CD14-positive monocyte (primary cell): ENCODE data around the gene CLBA1. TPM values are rescaled to one million over a fixed set of nuclear protein-coding genes. Genes with fewer than 3 reads are reported as not detected.

Experiments
- DNase-seq, 3 donors: peaks; one replicate each; pipeline ENCODE4 v3.0.0-alpha.2; 2011 to 2022
- H2AFZ ChIP-seq: 2 replicates; pipeline ENCODE4 v1.6.0; 2012; ENCODE audit warnings: mild to moderate bottlenecking, low read depth, low read length, inconsistent platforms; ENCODE audit not compliant: insufficient read depth, poor library complexity, severe bottlenecking
- H3K27ac ChIP-seq, 2 donors: 1 replicate in 1 of 2; 2 replicates in 1 of 2; pipeline ENCODE4 v1.5.1; 2012 to 2013; ENCODE audit warnings: low read length in 2 of 2, control low read depth in 1 of 2, inconsistent platforms in 1 of 2, low read depth in 1 of 2, mild to moderate bottlenecking in 1 of 2
- H3K27me3 ChIP-seq, 2 donors: one replicate each; pipeline versions ENCODE4 v1.6.0 to v1.6.1; 2011 to 2013; ENCODE audit warnings: low read length in 2 of 2; ENCODE audit not compliant: control insufficient read depth in 2 of 2, insufficient read depth in 2 of 2
- H3K36me3 ChIP-seq, 2 donors: replicated peaks in 1 of 2; 1 replicate in 1 of 2; 2 replicates in 1 of 2; pipeline versions ENCODE4 v1.5.1 to v1.6.1; 2012 to 2013; ENCODE audit warnings: low read length in 2 of 2, control low read depth in 1 of 2, inconsistent platforms in 1 of 2, mild to moderate bottlenecking in 1 of 2; ENCODE audit not compliant: insufficient read depth in 2 of 2, control insufficient read depth in 1 of 2
- H3K4me1 ChIP-seq, 2 donors: 1 replicate in 1 of 2; 2 replicates in 1 of 2; pipeline versions ENCODE4 v1.5.1 to v1.6.1; 2012 to 2013; ENCODE audit warnings: low read length in 2 of 2, control low read depth in 1 of 2, inconsistent platforms in 1 of 2, mild to moderate bottlenecking in 1 of 2, moderate library complexity in 1 of 2; ENCODE audit not compliant: insufficient read depth in 2 of 2, control insufficient read depth in 1 of 2
- H3K4me2 ChIP-seq: replicated peaks from 2 replicates; pipeline ENCODE3; 2012; ENCODE audit warnings: low read length, moderate library complexity, mild to moderate bottlenecking; ENCODE audit not compliant: poor library complexity, severe bottlenecking; ENCODE audit errors: extremely low read depth
- H3K4me3 ChIP-seq, 3 experiments: fragments of 200-600 bp in 1 of 3; sonication (generic) in 1 of 3; replicated peaks in 1 of 3; 1 replicate in 2 of 3; 2 replicates in 1 of 3; pipeline ENCODE4 v1.5.1; 2011 to 2013; ENCODE audit warnings: low read length in 3 of 3, mild to moderate bottlenecking in 3 of 3, control low read depth in 2 of 3, low read depth in 2 of 3, inconsistent platforms in 1 of 3, moderate library complexity in 1 of 3
- H3K79me2 ChIP-seq: 2 replicates; pipeline ENCODE4 v1.6.0; 2012; ENCODE audit warnings: mild to moderate bottlenecking, control low read depth, inconsistent platforms, low read length, moderate library complexity; ENCODE audit not compliant: insufficient read depth
- H3K9ac ChIP-seq: 2 replicates; pipeline ENCODE4 v1.6.0; 2017; ENCODE audit warnings: low read length, mild to moderate bottlenecking; ENCODE audit not compliant: insufficient read depth, poor library complexity, severe bottlenecking
- H3K9me3 ChIP-seq, 2 donors: replicated peaks in 1 of 2; 1 replicate in 1 of 2; 2 replicates in 1 of 2; pipeline versions ENCODE4 v1.5.1 to v1.6.1; 2012 to 2013; ENCODE audit warnings: low read length in 2 of 2, control low read depth in 1 of 2; ENCODE audit not compliant: control insufficient read depth in 1 of 2, insufficient read depth in 1 of 2
- H4K20me1 ChIP-seq: 2 replicates; pipeline ENCODE4 v1.6.0; 2012; ENCODE audit warnings: mild to moderate bottlenecking, low read length, control low read depth, moderate library complexity; ENCODE audit not compliant: insufficient read depth
- H3K27ac Mint-ChIP-seq, 7 donors: one replicate each; pipeline ENCODE4 v1.8.0; 2020; ENCODE audit warnings: mild to moderate bottlenecking in 7 of 7, mixed read lengths in 7 of 7, moderate library complexity in 6 of 7, inconsistent platforms in 2 of 7
- H3K27me3 Mint-ChIP-seq, 3 donors: one replicate each; pipeline ENCODE4 v1.8.0; 2021 to 2022; ENCODE audit warnings: low read depth in 3 of 3, mild to moderate bottlenecking in 3 of 3, mixed read lengths in 3 of 3, moderate library complexity in 3 of 3, inconsistent platforms in 1 of 3
- H3K36me3 Mint-ChIP-seq, 2 donors: one replicate each; pipeline ENCODE4 v1.8.0; 2020; ENCODE audit warnings: mixed read lengths in 2 of 2, inconsistent platforms in 1 of 2, mild to moderate bottlenecking in 1 of 2
- H3K4me1 Mint-ChIP-seq: one replicate; pipeline ENCODE4 v1.8.0; 2020; ENCODE audit warnings: mild to moderate bottlenecking, mixed read lengths
- H3K4me3 Mint-ChIP-seq, 2 donors: one replicate each; pipeline ENCODE4 v1.8.0; 2020; ENCODE audit warnings: mild to moderate bottlenecking in 2 of 2, mixed read lengths in 2 of 2, moderate library complexity in 1 of 2
- H3K9me3 Mint-ChIP-seq, 7 donors: one replicate each; pipeline ENCODE4 v1.8.0; 2020 to 2022; ENCODE audit warnings: mixed read lengths in 7 of 7, mild to moderate bottlenecking in 6 of 7, moderate library complexity in 6 of 7, inconsistent platforms in 2 of 7
- WGBS: methylation state at CpG from one replicate; pipeline ENCODE4 v1.1.5; 2013; ENCODE audit warnings: missing lambda C conversion rate; ENCODE audit not compliant: insufficient coverage; 5-methylcytosine and 5-hydroxymethylcytosine counted together
- intact Hi-C, 2 donors: fragments of 100-400 bp; cut with micrococcal nuclease; formaldehyde crosslinking; loops; one replicate each; pipeline versions ENCODE4 v1.15.0 to v1.15.1; 2023
- polyA plus RNA-seq, 3 donors: library from polyadenylated mRNA; depleted of rRNA in 1 of 3; unstranded in 2 of 3; stranded (reverse) in 1 of 3; fragments of 300-500 nt in 2 of 3; fragments of >200 nt in 1 of 3; fragmentation: Illumina TruSeq in 2 of 3; gene quantifications; 1 replicate in 2 of 3; 2 replicates in 1 of 3; pipeline ENCODE4 v1.2.3, GENCODE V29; 2012 to 2021
- TF ChIP-seq, protein P1 (sequence below): fragments of 200-600 bp; IDR thresholded peaks from one replicate; pipeline ENCODE4 v1.8.0; 2022; ENCODE audit warnings: antibody characterized with exemption, mild to moderate bottlenecking

CLBA1 gene
- polyA plus RNA-seq, 3 donors: 0.62 to 0.76 (median 0.63) TPM

GRCh38 chr14:104994978-104995377 is 9.4 kb downstream of the CLBA1 start:
- H4K20me1 ChIP-seq: no peaks in the 10 kb centered on the region
- H3K36me3 ChIP-seq: no peaks in the 10 kb centered on the region
- Mint-ChIP-seq H3K27me3 (peaks cover 0 to 5% (median 3%) of the 10 kb centered on the region in 3 donors), H3K36me3 (no peaks in the 10 kb centered on the region), H3K27ac (no peak overlapping the region), H3K4me3 (no peak overlapping the region), H3K4me1 (no peaks in the 10 kb centered on the region), H3K9me3 (peaks cover 0 to 5% (median 3%) of the 10 kb centered on the region in 7 donors)
- 79% methylated on average over 6 of the region's 6 CpGs for WGBS
- no peaks in the 10 kb centered on the region for H3K4me1 ChIP-seq
- no peak overlapping the region for H3K4me2 ChIP-seq
- DNase-seq: no peak
- H2AFZ ChIP-seq: no peak overlapping the region
- TF ChIP-seq, protein P1, sequence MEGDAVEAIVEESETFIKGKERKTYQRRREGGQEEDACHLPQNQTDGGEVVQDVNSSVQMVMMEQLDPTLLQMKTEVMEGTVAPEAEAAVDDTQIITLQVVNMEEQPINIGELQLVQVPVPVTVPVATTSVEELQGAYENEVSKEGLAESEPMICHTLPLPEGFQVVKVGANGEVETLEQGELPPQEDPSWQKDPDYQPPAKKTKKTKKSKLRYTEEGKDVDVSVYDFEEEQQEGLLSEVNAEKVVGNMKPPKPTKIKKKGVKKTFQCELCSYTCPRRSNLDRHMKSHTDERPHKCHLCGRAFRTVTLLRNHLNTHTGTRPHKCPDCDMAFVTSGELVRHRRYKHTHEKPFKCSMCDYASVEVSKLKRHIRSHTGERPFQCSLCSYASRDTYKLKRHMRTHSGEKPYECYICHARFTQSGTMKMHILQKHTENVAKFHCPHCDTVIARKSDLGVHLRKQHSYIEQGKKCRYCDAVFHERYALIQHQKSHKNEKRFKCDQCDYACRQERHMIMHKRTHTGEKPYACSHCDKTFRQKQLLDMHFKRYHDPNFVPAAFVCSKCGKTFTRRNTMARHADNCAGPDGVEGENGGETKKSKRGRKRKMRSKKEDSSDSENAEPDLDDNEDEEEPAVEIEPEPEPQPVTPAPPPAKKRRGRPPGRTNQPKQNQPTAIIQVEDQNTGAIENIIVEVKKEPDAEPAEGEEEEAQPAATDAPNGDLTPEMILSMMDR: no peak
- peaks cover 0 to 4% of the 10 kb centered on the region in 2 donors for H3K9me3 ChIP-seq
- H3K79me2 ChIP-seq: no peaks in the 10 kb centered on the region
- H3K27me3 ChIP-seq: no peaks in the 10 kb centered on the region
- H3K9ac ChIP-seq: no peak overlapping the region
- intact Hi-C loops: no loop called here
- no peak overlapping the region for H3K27ac ChIP-seq
- no peak overlapping the region for H3K4me3 ChIP-seq

GRCh38 chr14:104996032-104996431 is 10.4 kb downstream of the CLBA1 start:
- H3K9ac ChIP-seq: no peak overlapping the region
- Mint-ChIP-seq H3K27me3 (peaks cover 0 to 5% (median 3%) of the 10 kb centered on the region in 3 donors), H3K4me1 (no peaks in the 10 kb centered on the region), H3K4me3 (no peak overlapping the region), H3K27ac (peak overlapping the region in 1 of 7 donors; percentile 1), H3K36me3 (no peaks in the 10 kb centered on the region), H3K9me3 (peaks cover 0 to 5% (median 3%) of the 10 kb centered on the region in 7 donors)
- no peaks in the 10 kb centered on the region for H3K27me3 ChIP-seq
- H3K36me3 ChIP-seq: no peaks in the 10 kb centered on the region
- no peaks in the 10 kb centered on the region for H3K4me1 ChIP-seq
- DNase-seq: no peak
- H3K79me2 ChIP-seq: no peaks in the 10 kb centered on the region
- H3K27ac ChIP-seq: no peak overlapping the region
- H2AFZ ChIP-seq: no peak overlapping the region
- TF ChIP-seq, protein P1: no peak
- H3K9me3 ChIP-seq: peaks cover 0 to 4% of the 10 kb centered on the region in 2 donors
- H3K4me3 ChIP-seq: no peak overlapping the region
- intact Hi-C loops: no loop called here
- H3K4me2 ChIP-seq: no peak overlapping the region
- H4K20me1 ChIP-seq: no peaks in the 10 kb centered on the region
- WGBS: 95% methylated on average over 4 of the region's 5 CpGs
